Measurements from ENCODE around the gene SDK1. TPM values are rescaled to one million over a fixed set of nuclear protein-coding genes. Genes with fewer than 3 reads are reported as not detected.
"Not testable (repeated sequence)": the region's sequence is repeated elsewhere in the genome, so short reads cannot be mapped to it uniquely, and the experiment has no call there.

SDK1 gene
- total and polyA plus RNA-seq, 12 donors = 1.0 to 5.3 (median 3.2) TPM

- no peak for TF ChIP-seq CTCF (IDR thresholded peaks at IDR 0.05)
- ATAC-seq = no peak
Observed at GRCh38 chr7:4212376-4212775, 911.3 kb downstream of the SDK1 start.

GRCh38 chr7:4214291-4215155, 913.5 kb downstream of the SDK1 start:
- Histone ChIP-seq H3K4me1 (no peaks in the 10 kb centered on the region), H3K27me3 (no peaks in the 10 kb centered on the region), H3K4me3 (no peak overlapping the region), H3K36me3 (no peaks in the 10 kb centered on the region), H3K27ac (no peak overlapping the region), H3K9me3 (no peaks in the 10 kb centered on the region)
- no peak for DNase-seq
- intact Hi-C loops (cut with DNase I) = no loop called here
- ATAC-seq = no peak
- TF ChIP-seq CTCF (IDR thresholded peaks at IDR 0.05) = no peak
- WGBS, 2 donors = 89 to 92% methylated on average over 32 of the region's 32 CpGs

More at GRCh38 chr7:4212376-4212775, 911.3 kb downstream of the SDK1 start:
- intact Hi-C loops (cut with DNase I) = no loop called here
- Histone ChIP-seq H3K4me3 (no peak overlapping the region), H3K27me3 (no peaks in the 10 kb centered on the region), H3K4me1 (no peaks in the 10 kb centered on the region), H3K27ac (no peak overlapping the region), H3K36me3 (no peaks in the 10 kb centered on the region), H3K9me3 (no peaks in the 10 kb centered on the region)
- 83 to 90% methylated on average over 12 of the region's 12 CpGs for WGBS, 2 donors
- no peak for DNase-seq

GRCh38 chr7:4215176-4215720, 914.2 kb downstream of the SDK1 start:
- intact Hi-C loops (cut with DNase I) = no loop called here
- DNase-seq (no peak), ATAC-seq (no peak)
- no peak overlapping the region for H3K27ac ChIP-seq
- H3K27me3 ChIP-seq = no peaks in the 10 kb centered on the region
- no peaks in the 10 kb centered on the region for H3K4me1 ChIP-seq
- no peak overlapping the region for H3K4me3 ChIP-seq
- no peaks in the 10 kb centered on the region for H3K36me3 ChIP-seq
- WGBS, 2 donors = 95% methylated on average over 19 of the region's 19 CpGs
- no peak for TF ChIP-seq CTCF (IDR thresholded peaks at IDR 0.05)
- no peaks in the 10 kb centered on the region for H3K9me3 ChIP-seq

- WGBS, 2 donors = 51 to 54% methylated on average over 16 of the region's 16 CpGs
- ATAC-seq (no peak), DNase-seq (no peak)
- H3K9me3 ChIP-seq = no peaks in the 10 kb centered on the region
- no peak overlapping the region for H3K4me3 ChIP-seq
- H3K27me3 ChIP-seq = no peaks in the 10 kb centered on the region
- no peak for TF ChIP-seq CTCF (IDR thresholded peaks at IDR 0.05)
- no peaks in the 10 kb centered on the region for H3K36me3 ChIP-seq
- intact Hi-C loops (cut with DNase I) = no loop called here
- no peak overlapping the region for H3K27ac ChIP-seq
- H3K4me1 ChIP-seq = no peaks in the 10 kb centered on the region
Observed at GRCh38 chr7:4216016-4216415, 915.0 kb downstream of the SDK1 start.

GRCh38 chr7:4217126-4217660, 916.1 kb downstream of the SDK1 start:
- H3K27me3 ChIP-seq; H3K4me3 ChIP-seq; H3K9me3 ChIP-seq; H3K4me1 ChIP-seq; ATAC-seq; H3K27ac ChIP-seq; H3K36me3 ChIP-seq; intact Hi-C loops (cut with DNase I); DNase-seq: not testable (repeated sequence)
- WGBS, 2 donors = 91 to 92% methylated on average over 22 to 29 of the region's 29 CpGs

Measured in heart right ventricle (tissue), 16 donors.